Measurements from ENCODE around the gene ABHD6.

GRCh38 chr3:58307639-58308215, 70.1 kb downstream of the ABHD6 start:
- TF ChIP-seq CTCF (IDR thresholded peaks at IDR 0.05; ENCODE audit: low read depth, low read length) = peak; percentile 17
- TF ChIP-seq POLR2A (IDR thresholded peaks at IDR 0.05; ENCODE audit: extremely low read depth, insufficient read length) = no peak
- TF ChIP-seq, protein P1, sequence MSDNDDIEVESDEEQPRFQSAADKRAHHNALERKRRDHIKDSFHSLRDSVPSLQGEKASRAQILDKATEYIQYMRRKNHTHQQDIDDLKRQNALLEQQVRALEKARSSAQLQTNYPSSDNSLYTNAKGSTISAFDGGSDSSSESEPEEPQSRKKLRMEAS (IDR thresholded peaks at IDR 0.05; ENCODE audit: low read depth, low read length) = no peak
- no peak for TF ChIP-seq MYC (IDR thresholded peaks at IDR 0.05; ENCODE audit: low read depth, low read length)
